Testis (tissue), 2 donors: Measurements from ENCODE around the gene BCL11B.

Source experiments
- CTCF ChIP-seq, 3 experiments: fragments of 450-650 bp in 2 of 3; fragments of 200-600 bp in 1 of 3; sonication (generic) in 1 of 3; IDR thresholded peaks; one replicate each; pipeline ENCODE4 v1.5.1; 2016 to 2019; ENCODE audit warnings: antibody characterized with exemption in 3 of 3, mild to moderate bottlenecking in 2 of 3, moderate library complexity in 1 of 3
- POLR2A ChIP-seq: fragments of 450-650 bp; IDR thresholded peaks from one replicate; pipeline ENCODE4 v1.6.1; 2017; ENCODE audit warnings: antibody characterized with exemption, mild to moderate bottlenecking, moderate library complexity

GRCh38 chr14:99318091-99318958 lies 46.3 kb upstream of the BCL11B start:
- no peak for TF ChIP-seq CTCF (IDR thresholded peaks at IDR 0.05)
- TF ChIP-seq POLR2A = no peak
